Skin epidermis (tissue), 12 donors: Measurements from ENCODE around the gene MBP.
A peak's percentile ranks its signal among the peaks of the same experiment; 100 is the strongest.

Experiments used
- H3K27ac ChIP-seq, 21 experiments: fragments of 200-600 bp; sonication (generic) in 11 of 21; one replicate each; pipeline ENCODE4 v1.5.0; 2020; ENCODE audit warnings: mild to moderate bottlenecking in 3 of 21, inconsistent platforms in 2 of 21, moderate library complexity in 2 of 21
- H3K4me3 ChIP-seq, 7 experiments: fragments of 200-600 bp; sonication (generic) in 2 of 7; one replicate each; pipeline ENCODE4 v1.5.0; 2020; ENCODE audit warnings: inconsistent platforms in 2 of 7, mild to moderate bottlenecking in 2 of 7, moderate library complexity in 1 of 7

The MBP gene

DNA sequence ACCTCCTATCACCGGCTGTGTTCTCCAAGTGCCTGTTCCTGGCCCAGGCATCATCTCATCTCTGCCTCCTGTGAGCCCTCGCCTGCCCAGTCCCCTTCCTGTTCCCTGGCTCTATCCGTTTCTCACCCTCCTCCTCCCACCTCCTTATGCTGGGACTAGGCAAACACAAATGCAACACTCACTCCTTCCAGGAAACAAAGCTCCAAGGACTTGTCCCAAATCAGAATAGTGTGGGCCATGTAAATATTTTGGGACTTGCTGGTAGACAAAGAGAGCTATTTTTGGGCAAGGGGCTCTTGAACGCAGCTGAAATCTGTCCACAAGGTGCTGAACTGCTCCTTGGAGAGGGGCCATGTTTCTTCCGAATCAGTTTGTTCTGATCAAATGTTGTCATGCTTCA is 25.3 kb downstream of the MBP start:
- Histone ChIP-seq H3K27ac (peak overlapping the region in 20 of 21 experiments; percentile 0 to 95 (median 70)), H3K4me3 (no peak overlapping the region)

DNA sequence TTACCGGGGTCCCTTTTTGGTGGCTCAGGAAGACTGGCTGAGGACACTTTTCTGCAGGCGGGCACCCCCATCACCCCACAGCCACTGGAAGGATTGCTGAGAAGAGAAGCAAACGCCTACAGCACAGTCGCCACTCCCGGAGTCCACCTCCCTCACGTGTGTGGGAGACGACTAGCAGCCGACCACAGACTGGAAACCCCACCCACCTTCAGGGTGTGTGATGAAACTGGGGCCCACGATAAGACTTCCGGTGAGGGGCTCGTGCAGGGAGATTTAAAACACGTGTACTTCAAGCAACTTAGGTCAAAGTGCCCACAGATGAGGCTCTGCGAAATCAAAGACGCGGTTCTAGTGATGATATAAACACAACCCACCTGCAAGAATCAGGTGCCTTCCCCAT is 26.3 kb downstream of the MBP start:
- Histone ChIP-seq H3K4me3 (no peak overlapping the region), H3K27ac (peak overlapping the region in 12 of 21 experiments; percentile 8 to 95 (median 62))

DNA sequence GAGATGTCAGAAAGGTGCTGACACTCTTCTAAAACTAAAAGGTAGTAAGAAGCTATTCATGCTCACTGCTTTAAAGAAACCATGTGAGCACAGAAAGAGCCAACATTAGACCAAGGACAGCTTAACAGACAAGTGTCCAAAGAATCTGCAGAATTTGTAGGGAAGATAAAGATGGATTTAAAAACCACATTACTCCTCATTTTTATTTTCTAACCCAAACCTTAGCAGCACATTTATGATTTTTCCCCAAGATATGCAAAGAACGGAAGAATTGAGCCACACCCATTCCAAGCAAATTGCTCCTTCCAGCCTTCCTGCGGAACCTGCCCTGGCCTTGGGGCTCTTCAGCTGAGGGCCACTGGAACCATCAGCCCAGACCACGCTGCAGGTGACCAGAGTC is 26.9 kb downstream of the MBP start:
- H3K4me3 ChIP-seq = no peak overlapping the region

DNA sequence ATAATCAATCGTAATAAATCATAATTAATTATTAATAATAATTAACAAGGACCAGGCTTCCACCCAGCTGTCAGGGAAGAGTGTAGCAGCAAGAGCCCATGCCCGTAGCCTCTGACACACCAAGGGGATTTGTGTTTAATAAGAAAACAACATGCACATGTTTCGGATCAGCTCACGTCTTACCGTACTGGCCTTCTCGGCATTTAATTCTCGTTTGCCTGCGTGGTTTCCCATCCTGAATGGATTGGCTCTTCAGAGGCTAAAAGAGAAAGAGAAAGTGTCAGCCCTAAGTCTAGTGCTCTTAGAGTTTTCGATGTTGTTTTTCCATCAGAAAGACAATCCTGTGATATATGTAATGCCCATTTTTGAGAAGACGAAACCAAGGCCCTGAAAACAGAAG is 27.6 kb downstream of the MBP start:
- H3K4me3 ChIP-seq = no peak overlapping the region
- H3K27ac ChIP-seq = peak overlapping the region in 9 of 21 experiments; percentile 14 to 95 (median 87)

More for the DNA sequence above, 26.9 kb downstream of the MBP start:
- peak overlapping the region in 12 of 21 experiments; percentile 11 to 95 (median 57) for H3K27ac ChIP-seq

DNA sequence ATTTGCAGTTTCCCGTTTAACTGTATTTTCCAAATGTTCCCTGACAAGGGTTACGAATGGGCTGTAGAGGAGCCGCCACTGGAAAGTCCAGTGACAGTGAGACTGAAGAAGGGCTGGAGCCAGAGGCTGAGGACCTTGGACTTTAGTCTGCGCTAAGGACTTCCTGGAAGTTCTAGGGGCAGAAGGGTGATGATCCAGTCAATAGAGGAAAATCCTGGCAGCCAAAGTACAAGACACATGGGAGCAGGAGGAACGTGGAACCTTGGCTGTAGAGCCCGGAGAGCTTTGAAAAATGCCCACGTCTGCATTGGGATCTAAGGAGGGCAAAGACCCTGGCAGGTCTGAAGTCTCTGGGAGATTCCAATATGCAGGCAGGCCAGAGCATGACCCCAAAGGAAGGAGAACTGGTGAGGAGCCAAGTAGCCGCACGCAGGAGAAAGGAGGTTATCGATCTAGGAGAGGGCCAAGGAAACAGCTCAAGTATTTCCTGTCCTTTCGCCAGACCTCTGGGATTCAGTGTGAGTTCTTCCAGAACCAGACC is 28.5 kb downstream of the MBP start:
- Histone ChIP-seq H3K27ac (peak overlapping the region in 13 of 21 experiments; percentile 7 to 95 (median 86)), H3K4me3 (no peak overlapping the region)

DNA sequence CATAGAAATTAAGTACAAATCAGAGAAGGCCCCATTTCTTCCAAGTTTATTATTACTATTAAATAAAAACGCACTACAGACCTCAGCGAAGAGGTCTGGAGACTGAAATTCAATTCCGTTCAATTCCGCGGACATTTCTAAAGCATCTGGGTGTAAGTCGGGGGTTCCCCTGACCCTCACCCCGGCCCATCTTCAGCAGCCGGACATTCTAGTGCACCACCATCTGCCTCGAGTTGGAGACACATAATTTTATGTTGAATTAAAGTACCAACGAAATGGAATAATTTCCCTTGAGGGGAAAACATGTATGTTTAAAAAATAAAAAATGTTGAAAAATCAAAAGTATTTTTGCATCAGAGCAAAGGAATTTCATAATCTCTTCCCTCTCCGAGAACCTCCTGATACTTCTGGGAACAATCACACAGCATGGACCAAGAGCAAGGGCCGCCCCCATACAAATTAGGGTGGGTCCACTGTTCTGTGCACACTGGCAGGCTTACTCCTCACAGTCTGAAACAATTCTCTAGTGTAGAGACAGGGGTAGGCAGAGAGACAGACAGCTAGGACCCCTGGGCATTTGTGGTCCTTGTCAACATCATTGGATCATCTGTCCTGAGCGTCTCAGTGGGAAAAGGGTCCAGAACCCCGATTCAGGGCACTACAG is 29.3 kb downstream of the MBP start:
- Histone ChIP-seq H3K4me3 (no peak overlapping the region), H3K27ac (peak overlapping the region in 17 of 21 experiments; percentile 29 to 95 (median 87))

DNA sequence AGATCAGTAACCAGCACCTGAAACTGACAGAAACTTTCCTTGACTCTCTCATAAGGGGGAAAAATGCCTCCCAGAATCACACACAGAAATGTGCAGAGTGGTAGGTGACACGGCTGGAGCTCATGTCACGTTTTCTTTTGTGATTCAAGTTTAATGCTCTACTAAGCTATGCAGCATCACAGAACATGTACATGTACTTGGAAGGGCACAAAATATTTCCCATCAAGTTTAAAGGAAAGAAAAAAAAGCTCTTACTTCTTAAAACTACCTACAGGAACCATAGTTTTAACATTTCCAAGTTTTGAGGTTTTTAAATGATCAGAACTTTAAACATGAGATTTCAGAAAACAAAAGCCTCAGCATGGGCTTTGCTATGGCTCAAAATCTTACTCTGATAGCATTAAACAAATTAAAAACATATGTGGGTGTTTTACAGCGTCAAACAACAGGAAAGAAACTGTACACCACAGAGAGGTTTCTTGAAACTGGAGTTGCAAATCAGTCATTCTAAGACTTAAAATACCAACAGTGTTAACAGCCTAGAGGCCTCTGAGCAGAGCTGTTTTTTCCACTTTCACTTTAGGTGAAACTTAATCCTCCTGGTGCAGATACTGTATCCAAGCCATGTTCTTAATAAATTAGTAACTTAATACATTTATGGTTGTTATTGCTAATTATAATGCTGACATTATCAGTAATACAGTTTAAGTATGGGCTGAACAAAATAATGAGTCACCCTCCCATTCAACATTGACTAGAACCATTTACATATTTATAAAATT is 30.1 kb downstream of the MBP start:
- Histone ChIP-seq H3K27ac (peak overlapping the region; percentile 20 to 95 (median 85)), H3K4me3 (no peak overlapping the region)

DNA sequence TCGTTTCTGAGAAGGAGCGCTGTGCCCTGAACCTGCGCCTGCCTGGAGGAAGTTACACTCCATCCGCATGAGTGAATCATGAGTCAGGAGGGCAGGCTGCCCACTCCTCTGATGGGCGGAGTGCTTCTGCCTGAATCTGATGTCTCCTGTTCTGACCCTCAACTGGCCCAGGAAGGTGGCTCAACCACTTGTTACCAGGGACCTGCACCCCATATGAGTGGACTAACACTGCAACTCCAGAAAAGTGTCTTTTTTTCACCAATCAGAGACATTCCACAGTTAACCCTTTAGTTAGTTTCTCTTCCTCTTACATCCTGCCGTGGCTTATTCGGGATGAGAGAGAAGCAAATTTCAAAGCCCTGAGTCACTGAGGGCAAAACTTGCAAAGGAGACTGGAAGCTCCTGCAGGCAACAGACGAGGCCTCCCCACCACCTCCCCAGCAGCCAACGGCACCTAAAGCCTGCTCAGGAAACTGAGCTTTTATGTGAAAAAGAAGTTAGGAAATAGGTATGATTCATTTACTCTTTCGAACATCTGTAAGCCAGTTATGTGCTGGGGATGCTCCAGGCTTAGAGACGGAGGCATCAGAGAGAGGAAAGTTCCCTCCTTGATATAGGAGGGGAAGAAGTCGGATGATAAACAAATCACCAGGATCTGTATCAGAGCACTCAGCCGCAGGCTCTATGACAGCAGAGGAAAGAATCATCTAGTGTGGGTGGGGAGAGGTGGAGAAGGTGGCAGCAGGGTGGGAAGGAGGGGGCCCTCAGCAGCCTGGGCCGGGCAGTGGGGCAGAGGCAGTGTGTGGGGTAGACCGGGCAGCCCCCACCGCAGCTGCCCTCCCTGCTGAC is 30.9 kb downstream of the MBP start:
- Histone ChIP-seq H3K27ac (peak overlapping the region; percentile 20 to 95 (median 85)), H3K4me3 (no peak overlapping the region)

DNA sequence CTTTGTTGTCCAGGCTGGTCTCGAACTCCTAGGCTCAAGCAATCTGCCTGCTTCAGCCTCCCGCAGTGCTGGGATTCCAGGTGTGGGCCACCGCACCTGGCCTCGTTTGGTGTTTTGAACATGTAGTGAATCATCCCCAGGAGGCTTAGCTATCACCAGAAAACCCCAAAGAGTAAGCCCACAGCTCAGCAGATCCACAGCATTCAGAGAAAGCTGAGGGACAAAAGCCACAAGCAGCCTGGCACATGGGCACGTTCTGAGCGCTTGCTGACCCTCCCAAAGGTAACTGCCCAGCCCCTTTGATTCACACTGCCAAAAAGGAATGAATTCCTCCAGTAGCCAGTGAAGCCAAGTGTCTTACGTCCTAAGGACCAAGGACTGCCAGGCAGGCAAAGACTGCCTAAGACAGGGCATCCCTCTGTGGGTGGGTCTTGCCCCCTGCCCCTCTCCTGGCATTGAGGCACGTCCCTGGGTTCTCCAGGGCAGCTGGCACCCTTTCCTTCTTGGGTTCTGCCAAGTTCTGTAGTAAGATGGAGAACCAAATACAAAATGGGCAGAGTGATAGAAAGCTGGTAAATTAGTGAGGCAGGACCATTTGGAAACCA is 31.7 kb downstream of the MBP start:
- H3K4me3 ChIP-seq = no peak overlapping the region

DNA sequence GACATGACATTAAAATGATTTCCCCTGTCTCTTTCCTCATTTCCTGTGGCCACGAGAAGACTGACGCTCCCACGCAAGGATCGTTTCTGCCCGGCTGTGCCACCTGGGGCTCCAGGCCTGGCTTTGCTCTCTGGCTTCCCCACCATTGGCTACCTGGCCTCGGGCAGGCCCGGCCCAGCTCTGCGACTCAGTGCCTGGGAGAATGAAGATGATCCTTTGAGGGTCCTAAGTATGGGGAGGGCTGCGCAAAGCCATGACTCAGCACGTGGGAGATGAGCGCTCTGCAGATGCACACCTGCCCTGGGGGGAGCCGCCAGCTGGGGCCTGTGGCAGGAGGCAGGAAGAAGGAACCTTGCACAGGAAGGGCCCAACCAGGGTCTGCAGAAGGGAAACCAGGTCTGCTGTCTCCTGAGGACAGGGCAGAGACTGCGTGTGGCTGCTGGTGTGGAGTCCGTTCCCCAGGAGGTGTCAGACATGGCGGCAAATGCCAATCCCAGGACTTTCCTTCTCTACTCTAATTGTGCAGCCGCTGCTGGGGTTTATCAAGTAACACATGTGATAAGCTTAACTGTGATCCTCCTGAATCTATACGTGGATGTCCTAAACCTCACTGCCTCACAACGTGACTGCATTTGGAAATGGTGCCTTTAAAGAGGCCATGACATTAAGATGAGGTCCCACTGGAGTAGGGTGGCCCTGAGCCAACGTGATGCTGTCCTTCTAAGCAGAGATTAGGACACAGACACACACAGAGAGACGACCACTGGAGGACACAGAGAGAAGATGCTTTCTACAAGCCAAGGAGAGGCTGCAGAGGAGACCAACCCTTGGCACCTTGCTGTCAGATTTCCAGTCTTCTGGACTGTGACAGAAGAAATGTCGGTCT is 32.9 kb downstream of the MBP start:
- Histone ChIP-seq H3K4me3 (no peak overlapping the region), H3K27ac (peak overlapping the region in 14 of 21 experiments; percentile 2 to 95 (median 78))

More for the DNA sequence above, 31.7 kb downstream of the MBP start:
- H3K27ac ChIP-seq = peak overlapping the region in 20 of 21 experiments; percentile 46 to 95 (median 85)

DNA sequence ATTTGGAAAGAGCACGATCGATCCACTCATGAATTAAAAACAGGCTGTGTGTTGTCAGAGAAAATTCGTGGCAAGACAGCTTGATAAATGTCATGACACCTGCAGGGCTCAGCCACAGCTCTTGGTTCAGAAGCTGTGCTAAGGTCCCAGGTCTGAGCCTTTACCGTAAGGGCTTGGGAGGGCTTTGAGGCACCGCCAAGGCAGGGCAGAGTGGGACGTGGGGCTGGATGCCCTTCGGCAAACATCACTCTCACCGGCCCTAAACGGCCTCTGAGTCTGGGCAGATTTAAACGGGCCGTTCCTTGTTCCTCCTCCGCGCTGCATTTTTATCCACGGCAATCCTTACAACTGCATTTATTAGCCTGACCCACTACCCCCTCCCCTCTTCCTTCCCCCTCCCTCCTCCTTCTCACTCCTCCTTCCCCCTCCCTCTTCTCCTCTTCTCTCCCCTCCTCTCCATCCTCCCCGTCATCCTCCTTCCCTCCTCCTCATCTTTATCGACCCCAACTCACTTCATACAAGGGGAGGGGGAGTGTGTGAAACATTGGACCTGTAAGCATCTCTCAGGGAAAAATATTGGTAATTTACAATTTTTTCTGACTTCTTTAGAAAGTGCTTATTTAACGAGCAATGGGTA is 33.9 kb downstream of the MBP start:
- H3K27ac ChIP-seq = peak overlapping the region in 14 of 21 experiments; percentile 9 to 95 (median 64)

DNA sequence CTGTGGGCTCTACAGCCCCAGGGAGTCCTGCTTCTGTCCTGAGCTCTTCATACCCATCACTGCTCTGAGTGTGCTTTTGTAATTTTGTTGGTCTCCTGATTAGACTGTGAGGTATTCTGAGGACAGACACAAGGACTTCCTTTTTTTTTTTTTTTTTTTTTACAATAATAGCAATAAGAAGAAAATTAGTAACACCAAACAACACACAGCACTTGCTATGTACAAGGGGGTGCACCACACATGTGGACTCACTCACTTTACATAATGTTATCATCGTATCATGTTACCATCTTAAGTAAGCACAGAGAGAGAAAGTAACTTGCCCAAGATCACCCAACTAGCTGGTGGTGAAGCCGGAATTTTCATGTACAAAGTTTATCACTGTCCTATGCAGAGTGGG is 34.6 kb downstream of the MBP start:
- Histone ChIP-seq H3K27ac (peak overlapping the region in 10 of 21 experiments; percentile 14 to 95 (median 62)), H3K4me3 (no peak overlapping the region)

More for the DNA sequence above, 33.9 kb downstream of the MBP start:
- H3K4me3 ChIP-seq = no peak overlapping the region

DNA sequence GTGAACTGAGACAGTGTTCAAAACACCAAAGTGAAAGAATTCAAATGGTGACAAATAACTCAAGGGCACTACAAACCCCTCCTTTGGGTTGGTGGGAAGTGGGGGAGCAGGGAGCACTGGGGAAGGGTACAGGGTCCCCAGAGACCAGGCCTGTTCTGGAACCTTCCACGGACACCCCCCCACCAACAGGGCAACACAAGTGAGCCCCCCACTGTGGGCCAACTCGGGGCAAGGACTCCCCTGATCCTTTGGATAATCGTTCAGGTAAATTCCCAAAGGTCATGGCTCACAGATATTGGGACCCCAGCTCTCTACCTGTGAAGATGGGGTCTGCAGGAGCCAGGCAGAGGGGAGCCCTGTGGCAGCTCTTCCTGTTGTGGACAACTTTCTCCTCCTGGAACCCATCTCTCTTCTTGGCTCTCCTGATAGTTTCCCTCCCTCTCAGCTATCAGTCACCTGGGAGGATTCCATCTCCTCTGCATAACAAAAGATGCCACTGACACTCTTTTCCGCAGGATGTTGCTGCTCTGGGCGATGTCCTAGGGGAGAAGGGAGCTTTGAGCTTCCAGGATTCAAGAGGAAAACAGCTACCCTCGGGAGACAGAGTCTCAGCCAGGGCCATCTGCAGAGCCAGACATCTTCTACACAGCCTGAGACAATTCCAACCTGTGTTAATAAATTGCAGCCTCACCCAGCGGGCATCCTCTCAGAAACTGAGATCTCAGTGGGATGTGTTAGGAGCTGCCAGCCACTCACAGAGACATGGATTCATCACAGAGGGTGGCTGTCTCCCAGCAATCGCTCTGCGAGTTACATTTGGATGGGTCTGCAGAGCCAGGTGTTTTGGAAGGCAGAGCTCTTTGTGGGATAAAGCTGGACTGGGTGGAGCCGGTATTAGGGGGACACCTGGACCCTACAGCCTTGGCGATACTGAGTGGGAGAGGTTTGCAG is 35.4 kb downstream of the MBP start:
- Histone ChIP-seq H3K4me3 (no peak overlapping the region), H3K27ac (peak overlapping the region in 14 of 21 experiments; percentile 9 to 95 (median 30))

DNA sequence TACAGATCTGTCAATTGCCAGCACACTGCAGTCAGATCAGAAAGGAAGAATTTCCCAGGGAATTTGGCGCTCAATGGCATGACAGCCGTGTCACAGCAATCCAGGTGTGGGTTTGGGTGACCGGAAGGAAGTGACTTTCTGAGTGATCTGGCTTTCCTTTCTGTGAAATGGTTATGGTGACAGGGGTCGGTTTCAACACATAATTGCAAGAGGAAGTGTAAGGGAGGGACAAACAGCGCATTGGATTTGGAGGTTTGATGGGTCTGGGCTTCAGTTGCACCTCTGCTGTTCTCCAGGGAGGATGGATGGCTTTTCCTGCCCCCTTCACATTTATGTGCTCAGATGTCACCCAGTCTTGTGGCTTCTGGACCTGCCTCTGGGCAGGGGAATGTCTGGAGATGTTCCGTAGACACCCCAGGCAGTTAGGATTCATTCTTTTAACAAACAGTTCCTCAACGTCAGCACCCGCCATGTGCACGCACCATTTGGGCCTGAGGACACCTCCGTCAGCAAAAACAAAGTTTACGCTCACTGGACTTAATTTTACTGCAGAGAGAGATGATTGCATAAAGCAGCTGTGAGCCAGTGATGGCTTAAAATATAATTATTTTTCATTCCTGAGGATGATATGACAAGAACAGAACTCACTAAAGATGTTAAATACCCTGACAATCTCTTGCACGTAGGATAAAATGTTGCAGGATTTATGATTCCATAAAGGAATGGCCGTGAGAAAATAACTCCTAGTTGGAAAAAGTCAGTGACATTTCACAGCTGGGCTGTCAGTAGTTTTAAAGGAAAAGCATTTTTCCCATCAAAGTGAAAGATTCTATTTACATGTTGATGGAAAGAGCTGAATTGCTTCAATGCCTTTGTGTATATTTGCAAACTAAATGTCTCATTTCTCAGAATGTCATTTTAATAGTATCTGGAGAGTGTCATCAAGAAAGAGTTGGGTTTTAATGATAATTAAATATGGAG is 36.9 kb downstream of the MBP start:
- peak overlapping the region in 2 of 21 experiments; percentile 30 to 95 for H3K27ac ChIP-seq
- H3K4me3 ChIP-seq = no peak overlapping the region

DNA sequence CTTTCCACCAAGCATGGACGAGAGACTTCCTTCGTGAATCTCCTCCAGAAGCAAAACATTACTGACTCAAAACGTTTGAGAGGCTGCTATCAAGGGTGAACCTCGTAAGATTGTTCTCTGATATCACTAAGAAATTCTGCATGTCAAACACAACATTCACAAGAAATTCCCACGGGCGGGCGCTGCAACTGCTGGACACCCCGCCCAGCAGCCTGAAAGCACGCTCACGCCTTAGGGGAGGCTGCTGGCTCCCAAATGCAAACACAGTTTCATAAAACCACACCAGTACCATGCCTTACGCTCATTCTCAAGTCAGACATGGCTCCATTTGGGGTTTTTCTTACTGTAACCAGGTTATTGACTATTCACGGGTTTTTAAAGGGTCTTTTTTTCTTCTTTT is 39.0 kb downstream of the MBP start:
- H3K27ac ChIP-seq = no peak overlapping the region
- H3K4me3 ChIP-seq = no peak overlapping the region

DNA sequence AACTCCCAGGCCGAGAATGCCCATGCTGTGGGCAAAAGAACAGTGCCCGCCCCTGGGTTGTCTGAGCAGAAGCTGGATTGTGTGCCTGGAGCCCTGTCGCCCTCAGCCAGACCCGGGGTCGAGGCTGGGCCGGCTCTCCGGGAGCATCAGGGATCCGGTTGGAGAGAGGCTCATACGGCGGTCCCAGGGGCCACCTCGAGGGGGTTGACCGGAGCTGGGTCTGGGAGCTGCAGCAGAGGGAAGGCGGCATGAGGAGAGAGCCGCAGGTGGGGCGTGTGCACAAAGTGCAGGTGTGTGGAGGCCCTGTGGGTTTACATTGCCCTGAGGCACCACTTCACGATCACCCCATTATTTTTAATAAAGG is 39.5 kb downstream of the MBP start:
- H3K4me3 ChIP-seq = no peak overlapping the region
- no peak overlapping the region for H3K27ac ChIP-seq
